ENCODE results near the gene RNF40.

- TF ChIP-seq EZH2 (IDR thresholded peaks at IDR 0.05) (no peak), FOXP2 (optimal IDR thresholded peaks at IDR 0.05; ENCODE audit: control extremely low read depth, extremely low read length, insufficient read depth) (no peak)
Observed at GRCh38 chr16:30715750-30716445, 46.2 kb upstream of the RNF40 start.

All from SK-N-MC (cell line).